ENCODE data around the gene TRPC1.

TRPC1 gene

GRCh38 chr3:142726017-142726416, 2.2 kb downstream of the TRPC1 start:
- H3K27me3 ChIP-seq (ENCODE audit: low read depth, low read length), result no peaks in the 10 kb centered on the region
- H3K4me1 ChIP-seq (ENCODE audit: low read length), result peaks cover 7% of the 10 kb centered on the region
- H3K9me3 ChIP-seq (ENCODE audit: insufficient read depth, low read length), result no peaks in the 10 kb centered on the region
- H3K9ac ChIP-seq (ENCODE audit: low read length), result no peak overlapping the region
- H3K36me3 ChIP-seq (replicated peaks; ENCODE audit: low read depth, low read length), result no peaks in the 10 kb centered on the region
- H4K20me1 ChIP-seq (ENCODE audit: insufficient read depth, low read length), result no peaks in the 10 kb centered on the region
- H2AFZ ChIP-seq (ENCODE audit: low read depth, low read length), result no peak overlapping the region
- no peak for TF ChIP-seq EZH2phosphoT487 (IDR thresholded peaks at IDR 0.05; ENCODE audit: low read depth)
- no peak for TF ChIP-seq CTCF (IDR thresholded peaks at IDR 0.05; ENCODE audit: low read depth, low read length)
- H3K4me2 ChIP-seq (ENCODE audit: low read length), result no peak overlapping the region
- no peak overlapping the region for H3K27ac ChIP-seq (ENCODE audit: low read length)
- no peak overlapping the region for H3K4me3 ChIP-seq (ENCODE audit: low read length)
- H3K79me2 ChIP-seq (ENCODE audit: low read length), result peaks cover 5% of the 10 kb centered on the region; the same call in 1 of the 2 replicates

- no peaks in the 10 kb centered on the region for H3K27me3 ChIP-seq (ENCODE audit: low read depth, low read length)
- H3K27ac ChIP-seq (ENCODE audit: low read length), result no peak overlapping the region
- no peak overlapping the region for H2AFZ ChIP-seq (ENCODE audit: low read depth, low read length)
- no peaks in the 10 kb centered on the region for H3K4me1 ChIP-seq (ENCODE audit: low read length)
- no peak for TF ChIP-seq EZH2phosphoT487 (IDR thresholded peaks at IDR 0.05; ENCODE audit: low read depth)
- TF ChIP-seq CTCF (IDR thresholded peaks at IDR 0.05; ENCODE audit: low read depth, low read length), result no peak
- H3K9ac ChIP-seq (ENCODE audit: low read length), result no peak overlapping the region
- no peaks in the 10 kb centered on the region for H3K9me3 ChIP-seq (ENCODE audit: insufficient read depth, low read length)
- H4K20me1 ChIP-seq (ENCODE audit: insufficient read depth, low read length), result no peaks in the 10 kb centered on the region
- no peaks in the 10 kb centered on the region for H3K79me2 ChIP-seq (ENCODE audit: low read length)
- H3K4me3 ChIP-seq (ENCODE audit: low read length), result no peak overlapping the region
- H3K4me2 ChIP-seq (ENCODE audit: low read length), result no peak overlapping the region
- H3K36me3 ChIP-seq (replicated peaks; ENCODE audit: low read depth, low read length), result no peaks in the 10 kb centered on the region
Observed at GRCh38 chr3:142732066-142732465, 8.2 kb downstream of the TRPC1 start.

GRCh38 chr3:142734834-142735233, 11.0 kb downstream of the TRPC1 start:
- Histone ChIP-seq H3K27me3 (ENCODE audit: low read depth, low read length) (no peaks in the 10 kb centered on the region), H3K9ac (ENCODE audit: low read length) (no peak overlapping the region), H4K20me1 (ENCODE audit: insufficient read depth, low read length) (no peaks in the 10 kb centered on the region), H2AFZ (ENCODE audit: low read depth, low read length) (no peak overlapping the region), H3K4me1 (ENCODE audit: low read length) (no peaks in the 10 kb centered on the region), H3K36me3 (replicated peaks; ENCODE audit: low read depth, low read length) (no peaks in the 10 kb centered on the region), H3K79me2 (ENCODE audit: low read length) (no peaks in the 10 kb centered on the region), H3K27ac (ENCODE audit: low read length) (no peak overlapping the region), H3K4me2 (ENCODE audit: low read length) (no peak overlapping the region), H3K9me3 (ENCODE audit: insufficient read depth, low read length) (no peaks in the 10 kb centered on the region), H3K4me3 (ENCODE audit: low read length) (no peak overlapping the region)
- TF ChIP-seq EZH2phosphoT487 (IDR thresholded peaks at IDR 0.05; ENCODE audit: low read depth), result no peak
- no peak for TF ChIP-seq CTCF (IDR thresholded peaks at IDR 0.05; ENCODE audit: low read depth, low read length)

- Histone ChIP-seq H3K27ac (ENCODE audit: low read length) (no peak overlapping the region), H2AFZ (ENCODE audit: low read depth, low read length) (no peak overlapping the region), H3K79me2 (ENCODE audit: low read length) (no peaks in the 10 kb centered on the region), H3K4me3 (ENCODE audit: low read length) (no peak overlapping the region), H3K9ac (ENCODE audit: low read length) (no peak overlapping the region), H4K20me1 (ENCODE audit: insufficient read depth, low read length) (no peaks in the 10 kb centered on the region), H3K36me3 (replicated peaks; ENCODE audit: low read depth, low read length) (no peaks in the 10 kb centered on the region), H3K27me3 (ENCODE audit: low read depth, low read length) (no peaks in the 10 kb centered on the region), H3K9me3 (ENCODE audit: insufficient read depth, low read length) (no peaks in the 10 kb centered on the region), H3K4me1 (ENCODE audit: low read length) (no peaks in the 10 kb centered on the region), H3K4me2 (ENCODE audit: low read length) (no peak overlapping the region)
- TF ChIP-seq EZH2phosphoT487 (IDR thresholded peaks at IDR 0.05; ENCODE audit: low read depth) (no peak), CTCF (IDR thresholded peaks at IDR 0.05; ENCODE audit: low read depth, low read length) (no peak)
Observed at GRCh38 chr3:142735462-142735861, 11.6 kb downstream of the TRPC1 start.
